Measurements from ENCODE around the gene MUS81.

GRCh38 chr11:65885808-65886536 is 25.7 kb downstream of the MUS81 start:
- TF ChIP-seq CTCF (IDR thresholded peaks at IDR 0.05; ENCODE audit: low read depth, low read length, poor library complexity, severe bottlenecking), result no peak
- TF ChIP-seq EZH2phosphoT487 (IDR thresholded peaks at IDR 0.05; ENCODE audit: borderline replicate concordance, low read length), result no peak

All from DOHH2 (cell line).